Esophagus (tissue), 2 donors: ENCODE results near the gene ANKRD29. TPM values are rescaled to one million over a fixed set of nuclear protein-coding genes. Genes with fewer than 3 reads are reported as not detected.

Experiments used
- H3K27ac ChIP-seq, 2 donors: one replicate each; pipeline ENCODE4 v1.5.1; 2013; ENCODE audit warnings: low read depth in 2 of 2, mild to moderate bottlenecking in 2 of 2, inconsistent platforms in 1 of 2, low read length in 1 of 2, moderate library complexity in 1 of 2
- H3K27me3 ChIP-seq, 2 donors: one replicate each; pipeline ENCODE4 v1.6.1; 2013; ENCODE audit warnings: low read length in 2 of 2, control low read depth in 1 of 2, mild to moderate bottlenecking in 1 of 2; ENCODE audit not compliant: insufficient read depth in 2 of 2, control insufficient read depth in 1 of 2
- H3K36me3 ChIP-seq, 2 donors: one replicate each; pipeline ENCODE4 v1.6.1; 2013; ENCODE audit warnings: low read length in 1 of 2; ENCODE audit not compliant: control insufficient read depth in 2 of 2, insufficient read depth in 2 of 2
- H3K4me1 ChIP-seq, 2 donors: one replicate each; pipeline ENCODE4 v1.6.1; 2013; ENCODE audit warnings: low read length in 1 of 2; ENCODE audit not compliant: control insufficient read depth in 2 of 2, insufficient read depth in 2 of 2
- H3K4me3 ChIP-seq, 2 donors: one replicate each; pipeline ENCODE4 v1.5.1; 2013; ENCODE audit warnings: low read length in 2 of 2, mild to moderate bottlenecking in 2 of 2, low read depth in 1 of 2, moderate library complexity in 1 of 2
- H3K9me3 ChIP-seq, 2 donors: one replicate each; pipeline ENCODE4 v1.6.1; 2013; ENCODE audit warnings: mild to moderate bottlenecking in 2 of 2, low read depth in 1 of 2, low read length in 1 of 2, moderate library complexity in 1 of 2; ENCODE audit not compliant: control insufficient read depth in 2 of 2, insufficient read depth in 1 of 2
- WGBS, 2 donors: extraction: QIAGEN DNeasy Blood & Tissue Kit; methylation state at CpG; one replicate each; pipeline ENCODE4 v1.1.7; 2013; 5-methylcytosine and 5-hydroxymethylcytosine counted together
- polyA plus RNA-seq, 2 donors: library from polyadenylated mRNA; stranded (reverse); fragments of 200-250 nt; gene quantifications; one replicate each; pipeline ENCODE4 v1.2.3, GENCODE V29; 2013
- donor health status: healthy with polysubstance abuse.
- donor health status: Bipolar disorder and iron deficiency.

ANKRD29 gene
- polyA plus RNA-seq, 2 donors, result 7.2 to 14.8 TPM

DNA sequence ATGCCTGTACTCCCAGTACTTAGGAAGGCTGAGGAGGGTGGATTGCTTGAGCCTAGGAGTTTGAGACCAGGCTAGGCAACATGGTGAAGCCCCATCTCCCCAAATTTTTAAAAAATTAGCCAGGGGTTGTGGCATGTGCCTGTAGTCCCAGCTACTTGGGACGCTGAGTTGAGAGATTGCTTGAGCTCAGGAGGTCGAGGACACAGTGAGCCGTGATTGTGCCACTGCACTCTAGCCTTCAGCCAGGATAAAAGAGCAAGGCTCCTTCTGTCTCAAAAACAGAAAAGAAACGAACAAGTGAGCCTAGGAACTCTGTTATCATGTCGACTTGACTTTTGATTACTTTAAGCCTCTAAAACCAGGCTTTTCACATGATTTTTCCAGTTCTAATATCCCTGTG is 90.1 kb downstream of the ANKRD29 start:
- H3K4me3 ChIP-seq, result no peak overlapping the region
- H3K36me3 ChIP-seq, result peaks cover 9 to 11% of the 10 kb centered on the region in 2 donors
- WGBS, 2 donors, result 85 to 86% methylated on average over 5 of the region's 5 CpGs
- H3K4me1 ChIP-seq, result peaks cover 0 to 9% of the 10 kb centered on the region in 2 donors
- no peaks in the 10 kb centered on the region for H3K27me3 ChIP-seq
- H3K27ac ChIP-seq, result no peak overlapping the region
- H3K9me3 ChIP-seq, result no peaks in the 10 kb centered on the region

DNA sequence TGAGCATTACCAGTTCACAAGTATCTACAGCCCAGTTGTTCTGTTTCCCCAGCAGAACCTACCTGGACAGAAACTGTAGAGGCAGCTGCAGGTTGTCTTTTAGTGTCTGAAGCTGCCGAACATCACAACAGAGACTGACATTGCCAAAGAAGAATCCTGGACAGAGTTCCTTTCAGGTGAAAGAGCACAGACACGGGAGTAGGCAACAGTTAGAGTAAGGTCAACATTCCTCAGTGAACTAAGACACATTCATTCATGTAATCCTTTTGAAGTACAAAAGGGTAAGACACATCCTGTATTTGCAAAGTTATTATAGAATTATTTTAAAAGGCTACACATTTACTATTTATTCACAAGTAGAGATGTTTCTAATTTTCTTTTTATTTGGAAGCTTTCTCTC is 90.7 kb downstream of the ANKRD29 start:
- H3K36me3 ChIP-seq, result peaks cover 9 to 11% of the 10 kb centered on the region in 2 donors
- H3K27ac ChIP-seq, result no peak overlapping the region
- WGBS, 2 donors, result 68 to 81% methylated on average over 2 of the region's 2 CpGs

DNA sequence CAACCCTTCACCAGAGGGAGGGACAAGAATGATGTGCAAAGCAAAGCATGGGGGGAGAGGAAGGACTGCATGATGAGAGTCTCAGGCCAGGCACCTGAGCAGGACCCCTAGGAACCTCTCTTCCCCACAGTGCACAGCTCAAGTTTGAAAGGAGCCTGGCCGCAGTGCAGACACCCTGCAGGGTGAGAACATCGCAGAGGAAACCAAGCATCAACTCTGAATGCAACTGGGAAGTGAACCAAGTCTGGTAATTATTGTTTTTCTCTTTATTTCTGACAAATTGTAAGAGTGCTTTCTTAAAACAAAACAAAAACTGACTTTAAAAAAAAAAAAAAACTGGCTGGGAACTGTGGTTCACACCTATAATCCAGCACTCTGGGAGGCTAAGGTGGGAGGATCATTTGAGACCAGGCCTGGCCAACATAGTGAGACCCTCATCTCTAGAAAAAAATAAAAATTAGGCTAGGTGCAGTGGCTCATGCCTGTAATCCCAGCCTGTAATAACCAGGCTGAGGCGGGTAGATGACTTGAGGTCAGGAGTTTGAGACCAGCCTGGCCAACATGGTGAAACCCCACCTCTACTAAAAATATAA is 91.7 kb downstream of the ANKRD29 start:
- WGBS, 2 donors, result 66 to 80% methylated on average over 3 of the region's 3 CpGs
- H3K9me3 ChIP-seq, result no peaks in the 10 kb centered on the region
- no peak overlapping the region for H3K4me3 ChIP-seq
- no peak overlapping the region for H3K27ac ChIP-seq
- H3K36me3 ChIP-seq, result peaks cover 9 to 11% of the 10 kb centered on the region in 2 donors
- peaks cover 0 to 9% of the 10 kb centered on the region in 2 donors for H3K4me1 ChIP-seq
- no peaks in the 10 kb centered on the region for H3K27me3 ChIP-seq

More for the DNA sequence above, 90.7 kb downstream of the ANKRD29 start:
- Histone ChIP-seq H3K9me3 (no peaks in the 10 kb centered on the region), H3K4me1 (peaks cover 0 to 9% of the 10 kb centered on the region in 2 donors), H3K27me3 (no peaks in the 10 kb centered on the region), H3K4me3 (no peak overlapping the region)

DNA sequence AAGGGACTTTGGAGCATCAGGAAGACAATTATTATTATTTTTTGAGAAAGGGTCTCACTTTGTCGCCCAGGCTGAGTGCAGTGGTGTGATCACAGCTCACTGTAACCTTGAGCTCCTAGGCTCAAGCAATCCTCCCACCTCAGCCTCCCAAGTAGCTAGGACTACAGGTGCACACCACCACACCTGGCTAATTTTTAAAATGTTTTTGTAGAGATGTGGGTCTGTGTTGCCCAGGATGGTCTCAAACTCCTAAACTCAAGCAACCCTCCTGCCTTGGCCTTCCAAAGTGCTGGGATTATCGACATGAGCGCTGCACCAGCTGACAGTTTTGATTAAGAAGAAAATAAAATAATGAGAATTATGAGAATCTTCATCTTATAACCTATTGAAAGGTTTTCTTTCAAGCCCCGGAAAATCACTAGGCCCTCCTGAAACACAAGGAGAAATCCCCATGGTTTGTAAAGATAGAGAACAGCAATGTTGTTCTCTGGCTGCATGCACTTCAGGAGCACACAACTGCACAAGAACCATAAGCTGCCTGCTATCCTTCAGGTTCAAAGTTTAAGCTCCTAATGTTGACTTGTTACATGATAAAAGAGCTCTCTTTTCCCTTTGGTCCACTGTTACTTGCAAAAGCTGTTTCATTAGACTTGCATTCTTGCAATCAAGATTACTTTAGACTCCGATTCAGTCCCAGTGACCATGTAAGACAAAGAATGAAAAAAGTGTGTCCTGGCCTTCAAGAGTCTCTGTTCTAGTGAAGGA is 93.2 kb downstream of the ANKRD29 start:
- Histone ChIP-seq H3K4me1 (peaks cover 0 to 4% of the 10 kb centered on the region in 2 donors), H3K27ac (no peak overlapping the region), H3K4me3 (no peak overlapping the region), H3K36me3 (peaks cover 5 to 11% of the 10 kb centered on the region in 2 donors), H3K9me3 (no peaks in the 10 kb centered on the region), H3K27me3 (no peaks in the 10 kb centered on the region)
- WGBS, 2 donors, result 91 to 97% methylated on average over 5 of the region's 5 CpGs

DNA sequence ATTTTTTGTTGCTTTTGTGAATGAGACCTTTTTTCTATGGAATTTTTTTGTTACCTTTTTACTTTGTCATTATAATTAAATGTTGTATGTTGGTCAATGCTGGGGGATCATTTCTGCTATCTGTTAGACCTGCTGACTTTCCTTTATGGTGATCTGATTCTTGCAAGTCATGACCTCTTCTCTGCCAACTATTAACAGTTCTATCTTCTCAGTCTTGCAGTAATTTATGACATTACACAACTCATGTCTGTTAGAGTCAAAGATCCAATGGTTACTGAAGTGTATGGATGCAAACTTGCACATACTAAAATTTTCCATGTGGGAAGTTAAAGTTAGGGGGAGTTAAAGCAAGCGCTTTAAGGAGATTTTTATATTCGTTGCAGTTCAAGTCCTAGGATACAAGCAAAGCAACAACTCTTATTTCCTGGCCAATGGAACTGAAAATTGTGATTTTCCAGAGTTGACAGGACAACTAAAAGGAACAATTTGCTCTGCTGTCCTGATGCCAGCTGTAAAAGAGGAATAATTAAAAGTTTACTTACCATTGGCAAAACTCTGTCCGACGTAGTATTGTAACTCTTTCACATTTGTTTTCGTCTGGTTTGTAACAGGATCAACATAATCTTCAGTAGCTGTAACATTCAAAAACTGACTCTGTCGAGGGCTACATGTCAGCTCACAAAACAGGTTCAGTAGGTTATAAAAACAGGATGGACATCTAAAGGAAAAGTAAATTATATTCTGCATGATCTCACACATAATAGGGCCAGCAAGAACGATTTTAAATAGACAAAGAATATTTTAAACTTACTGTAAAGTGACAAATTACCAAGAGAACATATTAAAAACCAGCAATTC is 94.2 kb downstream of the ANKRD29 start:
- no peak overlapping the region for H3K4me3 ChIP-seq
- H3K27ac ChIP-seq, result no peak overlapping the region

DNA sequence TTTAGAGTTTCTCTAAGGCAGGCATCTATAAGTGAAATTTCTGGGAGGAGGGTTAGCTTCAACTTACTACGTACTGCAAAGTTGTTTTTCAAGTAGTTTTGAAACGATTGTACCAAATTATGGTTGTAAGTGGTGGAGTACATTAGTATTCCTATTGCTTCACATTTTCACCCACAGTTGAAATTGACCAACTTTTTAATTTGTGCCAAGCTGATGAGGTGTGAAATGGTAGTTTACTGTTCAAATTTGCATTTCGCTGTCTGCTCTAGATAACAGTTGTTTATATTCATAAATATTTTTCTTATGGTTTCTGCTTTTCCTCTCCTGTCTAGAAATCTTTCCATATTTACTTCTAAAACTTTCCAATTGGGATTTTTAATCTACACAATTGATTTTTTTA is 95.0 kb downstream of the ANKRD29 start:
- H3K9me3 ChIP-seq, result no peaks in the 10 kb centered on the region
- no peaks in the 10 kb centered on the region for H3K4me1 ChIP-seq
- H3K36me3 ChIP-seq, result peaks cover 3 to 5% of the 10 kb centered on the region in 2 donors
- no peaks in the 10 kb centered on the region for H3K27me3 ChIP-seq
- H3K4me3 ChIP-seq, result no peak overlapping the region
- 95 to 96% methylated on average over 3 of the region's 3 CpGs for WGBS, 2 donors
- H3K27ac ChIP-seq, result no peak overlapping the region

More for the DNA sequence above, 94.2 kb downstream of the ANKRD29 start:
- Histone ChIP-seq H3K27me3 (no peaks in the 10 kb centered on the region), H3K9me3 (no peaks in the 10 kb centered on the region), H3K4me1 (no peaks in the 10 kb centered on the region), H3K36me3 (peaks cover 5 to 11% of the 10 kb centered on the region in 2 donors)
- 63 to 65% methylated on average over 7 of the region's 7 CpGs for WGBS, 2 donors

DNA sequence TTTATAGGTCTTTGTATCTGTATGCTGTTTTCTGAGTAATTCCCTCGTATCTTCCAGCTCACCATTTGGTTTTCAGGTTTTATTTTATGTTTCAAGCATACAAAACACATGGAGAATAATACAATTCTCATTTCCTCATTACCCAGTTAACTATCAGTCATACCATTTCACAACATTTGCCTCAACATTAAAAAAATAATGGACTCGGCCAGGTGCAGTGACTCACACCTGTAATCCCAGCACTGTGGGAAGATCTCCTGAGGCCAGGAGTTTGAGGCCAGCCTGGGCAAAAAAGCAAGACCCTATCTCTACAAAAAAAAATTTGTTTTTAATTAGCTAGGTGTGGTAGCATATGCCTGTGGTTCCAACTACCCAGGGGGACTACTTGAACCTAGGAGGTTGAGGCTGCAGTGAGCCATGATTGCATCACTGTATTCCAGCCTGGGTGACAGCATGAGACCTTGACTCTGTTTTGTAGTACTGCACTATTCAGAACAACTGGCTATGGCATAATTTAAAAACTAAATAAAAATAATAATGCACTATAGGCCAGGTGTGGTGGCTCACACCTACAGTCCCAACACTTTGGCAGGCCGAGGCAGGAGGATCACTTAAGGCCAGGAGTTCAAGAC is 96.7 kb downstream of the ANKRD29 start:
- peaks cover 2 to 4% of the 10 kb centered on the region in 2 donors for H3K36me3 ChIP-seq
- no peak overlapping the region for H3K27ac ChIP-seq
- no peaks in the 10 kb centered on the region for H3K9me3 ChIP-seq
- WGBS, 2 donors, result 69 to 71% methylated on average over 3 of the region's 3 CpGs
- no peaks in the 10 kb centered on the region for H3K4me1 ChIP-seq
- no peak overlapping the region for H3K4me3 ChIP-seq
- no peaks in the 10 kb centered on the region for H3K27me3 ChIP-seq

DNA sequence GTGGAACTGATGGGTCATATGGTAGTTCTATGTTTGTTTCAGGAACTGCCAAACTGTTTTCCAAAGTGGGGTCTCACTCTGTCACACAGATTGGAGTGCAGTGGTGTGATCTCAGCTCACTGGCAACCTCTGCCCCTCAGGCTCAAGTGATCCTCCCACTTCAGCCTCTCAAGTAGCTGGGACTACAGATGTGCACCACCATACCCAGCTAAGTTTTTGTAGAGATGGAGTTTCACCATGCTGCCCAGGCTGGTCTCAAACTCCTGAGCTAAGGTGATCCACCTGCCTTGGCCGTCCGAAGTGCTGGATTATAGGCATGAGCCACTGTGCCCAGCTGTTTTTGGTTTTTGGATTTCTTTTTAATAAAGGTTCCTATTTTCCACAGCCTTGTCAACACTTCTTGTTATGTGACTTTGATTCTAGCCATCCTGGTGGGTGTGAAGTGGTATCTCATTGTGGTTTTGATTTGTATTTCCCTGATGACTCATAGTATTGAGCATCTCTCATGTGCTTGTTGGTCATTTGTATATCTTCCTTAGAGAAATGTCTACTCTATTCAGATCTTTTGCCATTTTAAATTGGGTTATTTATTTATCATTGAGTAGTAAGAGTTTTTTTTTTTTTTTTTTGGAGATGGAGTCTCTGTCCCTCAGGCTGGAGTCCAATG is 99.2 kb downstream of the ANKRD29 start:
- Histone ChIP-seq H3K27me3 (no peaks in the 10 kb centered on the region), H3K36me3 (peaks cover 5 to 13% of the 10 kb centered on the region in 2 donors), H3K9me3 (no peaks in the 10 kb centered on the region), H3K4me1 (no peaks in the 10 kb centered on the region), H3K27ac (no peak overlapping the region), H3K4me3 (no peak overlapping the region)
- WGBS, 2 donors, result 94 to 95% methylated on average over 2 of the region's 2 CpGs

DNA sequence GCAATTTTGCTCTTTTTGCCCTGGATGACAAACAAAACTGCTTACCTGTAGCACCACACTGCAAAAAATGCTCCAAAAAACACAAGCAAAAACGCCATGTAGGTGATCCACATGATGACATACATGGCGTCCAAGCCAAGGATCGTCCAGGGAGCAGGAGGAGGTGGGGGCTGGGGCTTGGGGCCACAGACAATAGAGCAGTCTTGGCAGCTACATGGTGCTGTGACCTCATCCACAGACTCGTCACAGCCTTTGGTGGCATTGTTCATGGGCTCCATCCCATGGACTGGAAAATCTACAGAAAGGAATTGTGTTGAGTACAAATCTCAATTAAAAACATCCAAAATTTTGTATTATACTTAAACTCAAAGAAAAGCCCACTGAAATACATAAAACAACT is 102.5 kb downstream of the ANKRD29 start:
- Histone ChIP-seq H3K36me3 (peaks cover 14 to 28% of the 10 kb centered on the region in 2 donors), H3K4me3 (no peak overlapping the region), H3K4me1 (no peaks in the 10 kb centered on the region), H3K9me3 (no peaks in the 10 kb centered on the region), H3K27me3 (no peaks in the 10 kb centered on the region), H3K27ac (no peak overlapping the region)
- WGBS, 2 donors, result 92 to 93% methylated on average over 4 of the region's 4 CpGs
